NOMO-1 (cell line): ENCODE data around the gene ADAM23.
A peak's percentile ranks its signal among the peaks of the same experiment; 100 is the strongest.

ENCODE experiments used
- DNase-seq, 2 experiments: peaks; one replicate each; lab custom pipeline; 2025; ENCODE audit not compliant: unreplicated experiment in 2 of 2; lab: John Stamatoyannopoulos, UW

The ADAM23 gene

DNA sequence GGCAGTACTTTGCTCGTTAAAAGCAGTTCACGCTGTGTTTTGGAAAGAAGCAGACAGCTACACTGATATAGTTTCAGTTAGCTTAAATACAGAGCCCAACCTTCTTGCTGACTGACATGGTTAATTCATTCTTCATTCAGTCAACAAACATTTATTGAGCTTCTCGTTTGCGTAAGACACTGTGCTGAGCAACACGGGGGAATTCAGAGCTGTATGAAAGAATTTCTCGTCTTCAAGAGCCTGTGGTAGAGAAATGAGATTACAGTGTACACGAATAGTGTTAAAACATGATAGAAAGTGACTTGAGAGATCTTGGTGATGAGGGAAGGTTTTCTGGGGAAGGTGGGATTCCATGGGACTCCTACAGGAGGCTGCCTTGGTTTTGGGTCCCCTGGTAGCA, 44.7 kb downstream of the ADAM23 start:
- DNase-seq = no peak

DNA sequence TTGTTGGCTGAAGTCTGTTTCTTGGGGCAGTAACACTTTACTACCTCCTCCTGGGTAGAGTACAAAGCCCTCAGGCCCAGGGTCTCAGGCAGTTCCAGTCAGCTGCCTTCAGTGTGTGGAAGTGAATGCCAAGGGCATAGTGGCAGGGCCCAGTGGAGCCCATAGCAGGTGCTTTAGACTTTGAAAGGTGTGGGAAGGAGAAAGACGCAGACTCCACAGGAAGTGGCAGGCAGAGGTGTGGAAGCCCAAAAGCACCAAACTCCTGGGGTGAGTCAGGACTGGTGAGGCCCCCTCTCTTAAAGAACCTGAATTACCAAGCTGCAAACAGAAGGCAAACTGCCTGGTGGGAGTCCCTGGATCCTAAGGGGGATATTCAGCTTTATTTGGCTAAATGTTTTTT, 45.3 kb downstream of the ADAM23 start:
- no peak for DNase-seq

DNA sequence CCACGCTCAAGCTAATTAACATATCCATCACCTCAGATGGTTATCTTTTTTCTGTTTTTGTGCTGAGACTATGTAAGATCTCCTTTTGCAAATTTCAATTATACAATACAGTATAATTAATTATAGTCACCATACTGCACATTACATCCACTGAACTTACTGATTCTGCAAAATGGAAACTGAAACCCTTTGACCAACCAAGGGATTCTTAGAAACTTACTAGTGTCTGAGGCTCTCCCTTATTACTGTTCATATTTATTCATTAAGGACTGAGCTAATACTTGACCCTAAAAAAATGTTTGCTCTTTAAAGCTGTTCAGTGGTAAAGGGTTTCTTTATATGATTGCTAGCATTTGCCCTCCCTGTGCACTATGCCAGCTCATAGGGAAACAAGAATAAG, 50.7 kb downstream of the ADAM23 start:
- DNase-seq = no peak

DNA sequence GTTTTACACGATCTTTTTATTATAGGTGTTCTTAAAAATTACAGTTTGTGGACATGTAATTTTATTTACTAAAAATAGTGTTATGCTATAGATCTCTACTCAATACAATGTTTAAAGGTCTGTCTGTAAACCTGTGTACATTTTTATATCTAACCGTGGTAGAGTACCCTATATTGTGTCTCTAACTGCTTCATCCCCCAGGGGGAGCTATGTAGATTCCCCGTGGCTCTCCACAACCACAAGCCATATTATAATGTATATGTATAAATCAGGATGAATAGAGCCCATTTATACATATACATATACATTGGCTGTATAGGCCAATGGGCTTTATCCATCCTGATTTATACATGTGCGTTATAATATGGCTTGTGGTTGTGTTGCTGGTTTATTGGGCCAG, 59.4 kb downstream of the ADAM23 start:
- no peak for DNase-seq

DNA sequence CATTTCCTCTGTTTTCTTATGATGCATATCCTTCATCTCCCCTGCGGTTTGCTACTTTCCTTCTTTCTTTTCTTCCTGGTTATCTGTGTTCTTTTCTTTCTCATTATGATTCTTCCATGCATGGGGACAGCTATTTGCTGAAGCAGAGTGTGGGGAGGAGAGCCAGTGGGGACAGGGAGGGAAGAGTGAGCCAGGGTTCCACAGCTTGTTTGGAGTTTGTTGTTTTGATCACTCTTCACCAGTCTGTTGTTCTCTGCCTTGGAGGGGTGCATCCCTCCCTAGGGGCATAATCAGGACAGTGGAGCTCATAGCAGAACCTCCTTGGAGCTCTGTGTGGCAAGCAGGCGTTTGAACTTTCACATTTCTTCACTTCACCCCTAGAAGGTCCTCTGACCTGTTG, 68.0 kb downstream of the ADAM23 start:
- DNase-seq = no peak

DNA sequence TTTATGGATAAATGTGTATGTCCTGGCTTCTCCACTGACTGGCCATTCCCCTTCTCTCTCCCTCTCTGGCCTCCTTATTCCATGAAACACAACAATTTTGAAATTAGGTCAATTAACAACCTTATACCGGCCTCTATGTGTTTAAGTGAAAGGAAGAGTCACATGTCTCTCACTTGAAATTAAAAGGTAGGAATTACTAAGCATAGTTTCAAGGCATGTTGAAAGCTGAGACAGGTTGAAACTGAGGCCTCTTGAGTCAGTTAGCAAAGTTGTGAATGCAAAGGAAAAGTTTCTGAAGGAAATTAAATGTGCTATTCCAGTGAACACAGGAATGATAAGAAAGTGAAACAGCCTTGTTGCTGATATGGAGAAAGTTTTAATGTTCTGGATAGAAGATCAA, 69.7 kb downstream of the ADAM23 start:
- DNase-seq = no peak

DNA sequence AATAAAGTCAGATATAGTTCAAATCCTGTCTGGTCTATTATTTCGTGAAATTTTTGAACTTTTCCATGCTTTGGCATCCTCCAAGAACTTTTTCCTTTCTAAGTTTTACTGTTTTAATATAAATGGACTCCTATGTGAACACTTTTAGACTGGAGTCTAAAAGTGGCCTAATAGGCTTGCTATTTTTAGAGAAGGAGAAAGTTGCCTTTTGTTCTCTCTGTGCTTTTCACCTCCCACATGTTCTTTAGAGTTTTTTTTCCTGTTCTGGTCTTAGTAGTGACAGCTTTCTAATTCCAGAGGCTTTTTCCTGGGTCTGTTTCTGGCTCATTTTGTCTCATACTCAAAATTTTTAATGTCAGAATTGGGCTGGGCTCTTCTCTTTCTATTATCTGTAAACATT, 72.2 kb downstream of the ADAM23 start:
- no peak for DNase-seq

DNA sequence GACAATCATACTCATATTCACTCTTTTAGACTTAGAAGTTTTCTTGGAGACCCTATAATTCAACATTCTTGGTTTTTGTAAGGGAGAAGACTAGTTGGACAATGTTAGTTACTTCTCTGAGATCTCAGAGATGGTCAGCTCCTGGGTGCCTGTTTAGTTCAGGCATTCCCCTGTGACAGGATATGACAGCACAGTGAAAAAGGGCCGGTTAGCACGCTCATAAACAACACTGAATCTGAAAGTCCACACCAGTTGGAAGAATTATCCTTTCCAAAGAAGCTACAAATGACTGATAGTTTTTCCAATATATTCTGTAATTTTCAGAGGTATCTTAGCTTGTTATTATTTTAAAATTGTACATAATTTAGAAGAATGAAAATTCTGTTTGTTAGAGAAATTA, 75.7 kb downstream of the ADAM23 start:
- DNase-seq = no peak

DNA sequence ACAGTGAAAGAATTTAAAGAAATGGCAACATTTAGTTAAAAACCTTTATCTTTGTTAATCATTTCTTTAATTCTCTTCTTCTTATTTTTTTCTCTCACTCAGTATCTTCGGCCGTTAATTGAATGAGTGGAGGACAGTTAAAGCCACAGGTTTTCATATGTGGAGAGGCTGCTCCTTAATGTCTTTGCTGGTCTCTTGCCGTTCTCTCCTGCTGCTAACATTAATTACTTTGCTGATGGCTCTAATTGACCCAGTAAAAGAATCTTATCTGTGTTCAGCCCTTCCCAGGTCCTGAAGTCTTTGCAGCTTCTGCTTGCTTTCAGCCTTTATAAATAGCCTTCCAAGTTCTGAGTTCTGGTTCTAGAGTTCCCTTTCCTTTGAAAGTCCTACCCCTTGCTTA, 77.1 kb downstream of the ADAM23 start:
- DNase-seq = no peak

DNA sequence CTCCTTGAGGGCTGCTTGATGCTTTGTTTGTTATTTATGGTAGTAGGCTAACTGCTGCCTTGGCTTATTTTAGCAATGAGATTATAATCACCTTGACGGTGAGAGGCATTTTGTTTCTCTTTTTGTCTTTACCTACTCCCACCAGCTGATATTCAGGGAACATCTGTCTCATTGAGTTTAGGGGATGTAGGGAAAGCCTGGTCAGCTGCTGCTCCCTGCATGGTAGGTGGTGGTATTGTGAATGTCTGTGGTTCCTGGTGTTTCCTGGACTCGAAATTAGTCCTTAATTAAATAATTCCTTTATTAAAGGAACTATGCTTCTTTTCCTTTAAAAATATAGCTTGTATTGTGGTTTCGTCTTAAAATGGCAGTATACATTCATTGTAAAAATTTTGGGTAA, 77.8 kb downstream of the ADAM23 start:
- DNase-seq = no peak

DNA sequence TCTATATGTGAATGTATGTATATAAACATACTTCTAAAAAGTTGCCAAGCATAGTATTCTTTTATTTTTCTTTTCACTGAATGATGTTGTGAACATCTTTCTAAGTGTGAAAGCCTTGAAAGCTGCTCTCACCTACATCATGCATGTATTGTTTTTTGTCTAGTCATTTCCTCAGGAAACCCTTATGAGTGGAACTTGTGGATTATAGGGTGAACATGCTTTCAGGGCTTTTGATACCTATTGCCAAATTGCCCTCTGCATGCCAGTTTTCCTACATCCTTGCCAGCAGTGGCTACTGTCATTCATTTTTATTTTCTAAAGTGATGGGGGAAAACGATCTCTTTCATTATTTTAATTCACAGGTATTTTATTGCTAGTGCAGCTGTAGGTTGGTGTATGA, 78.3 kb downstream of the ADAM23 start:
- DNase-seq = peak in 1 of 2 experiments; percentile 12

DNA sequence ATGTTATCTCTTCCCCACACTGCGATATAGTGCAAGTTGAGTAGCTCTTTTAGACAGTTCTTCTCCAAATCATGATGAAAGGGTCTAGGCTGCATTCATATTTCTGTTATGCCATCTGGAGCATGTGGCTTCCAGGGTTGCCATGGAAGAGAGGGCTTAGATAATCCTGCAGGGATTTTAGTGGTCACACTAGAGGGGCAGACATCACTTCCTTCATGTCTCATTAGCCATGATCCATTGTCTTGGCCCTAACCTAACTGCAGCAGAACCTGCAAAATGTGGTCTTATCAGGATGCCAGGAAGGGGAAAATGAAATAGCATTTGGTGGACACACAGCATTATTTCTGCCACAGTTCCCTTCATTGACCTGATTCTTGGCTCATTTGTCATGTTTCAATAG, 83.1 kb downstream of the ADAM23 start:
- DNase-seq = no peak

DNA sequence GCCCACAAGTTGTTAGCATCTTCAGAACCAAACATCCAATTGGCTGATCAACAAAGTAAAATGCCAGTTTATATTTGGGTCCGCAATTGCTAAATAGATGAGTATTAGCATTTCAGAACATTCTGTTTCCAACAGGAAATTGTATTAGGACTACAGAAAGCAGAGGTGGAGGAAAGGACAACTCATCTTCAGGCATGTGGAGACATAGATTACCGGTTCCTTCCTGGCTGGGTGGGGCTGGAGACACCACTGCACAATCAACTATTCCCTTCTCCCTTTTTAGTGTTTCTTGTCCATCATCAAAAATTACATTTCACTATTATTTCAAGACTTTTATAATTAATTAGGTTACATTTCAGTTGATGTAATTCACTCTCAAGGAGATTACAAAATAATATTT, 83.8 kb downstream of the ADAM23 start:
- DNase-seq = no peak

DNA sequence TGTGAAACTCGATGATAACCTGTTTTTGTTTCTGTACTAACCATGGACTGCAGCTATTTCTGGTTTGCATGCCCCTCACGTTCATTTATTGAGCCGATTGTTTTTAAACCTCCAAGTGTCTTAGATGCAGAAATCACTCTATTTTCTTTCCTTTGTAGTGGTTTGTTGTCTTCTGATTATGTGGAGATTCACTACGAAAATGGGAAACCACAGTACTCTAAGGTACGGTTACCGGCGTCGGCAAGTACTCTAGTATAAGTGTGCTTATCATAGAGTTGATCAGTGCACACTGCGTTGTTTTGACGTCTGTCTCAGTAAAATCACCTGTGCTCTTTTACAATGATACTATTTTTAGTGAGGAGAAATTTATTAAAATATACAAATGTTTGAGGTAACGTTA, 87.4 kb downstream of the ADAM23 start:
- DNase-seq = no peak

DNA sequence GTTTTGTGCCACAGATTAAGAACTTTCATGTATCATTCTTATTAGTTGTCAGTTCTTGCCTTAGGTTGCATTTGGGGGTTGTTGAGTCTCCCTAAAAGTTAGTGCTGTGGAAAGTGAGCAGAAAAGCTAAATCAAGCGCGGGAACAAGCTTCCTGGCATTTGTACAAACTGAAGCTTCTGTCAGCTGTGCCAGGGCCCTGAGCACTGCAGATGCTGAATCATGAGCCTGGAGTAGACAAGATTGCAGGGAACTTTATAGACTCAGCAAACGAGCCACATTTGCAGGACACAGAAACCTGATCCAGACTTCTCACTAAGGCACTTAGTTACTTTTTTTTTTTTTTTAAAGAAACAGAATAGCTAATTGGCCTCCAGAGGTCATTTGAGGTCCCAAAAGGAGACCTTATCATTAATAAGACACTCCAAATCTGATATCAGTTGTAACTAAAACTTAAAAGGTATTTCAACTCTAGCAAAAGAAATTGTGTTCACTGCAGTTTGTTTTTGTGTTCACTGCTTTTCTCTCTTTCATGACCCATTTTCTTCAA, 88.7 kb downstream of the ADAM23 start:
- no peak for DNase-seq

DNA sequence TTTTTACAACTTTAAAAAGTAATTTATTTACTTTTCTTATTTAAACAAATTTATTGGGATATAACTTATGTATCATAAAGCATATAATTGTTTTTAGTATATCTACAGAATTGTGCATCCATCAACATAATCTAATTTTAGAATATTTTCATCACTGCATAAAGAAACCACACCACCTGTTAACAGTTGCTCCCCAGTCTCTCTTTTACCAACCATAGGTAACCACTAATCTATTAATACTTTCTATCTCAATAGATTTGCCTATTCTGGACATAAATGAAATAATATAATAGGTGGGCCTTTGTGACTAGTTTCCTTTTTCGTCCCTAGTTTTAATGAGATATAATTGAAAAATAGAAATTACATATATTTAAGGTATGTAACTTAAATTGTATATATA, 90.6 kb downstream of the ADAM23 start:
- DNase-seq = no peak

DNA sequence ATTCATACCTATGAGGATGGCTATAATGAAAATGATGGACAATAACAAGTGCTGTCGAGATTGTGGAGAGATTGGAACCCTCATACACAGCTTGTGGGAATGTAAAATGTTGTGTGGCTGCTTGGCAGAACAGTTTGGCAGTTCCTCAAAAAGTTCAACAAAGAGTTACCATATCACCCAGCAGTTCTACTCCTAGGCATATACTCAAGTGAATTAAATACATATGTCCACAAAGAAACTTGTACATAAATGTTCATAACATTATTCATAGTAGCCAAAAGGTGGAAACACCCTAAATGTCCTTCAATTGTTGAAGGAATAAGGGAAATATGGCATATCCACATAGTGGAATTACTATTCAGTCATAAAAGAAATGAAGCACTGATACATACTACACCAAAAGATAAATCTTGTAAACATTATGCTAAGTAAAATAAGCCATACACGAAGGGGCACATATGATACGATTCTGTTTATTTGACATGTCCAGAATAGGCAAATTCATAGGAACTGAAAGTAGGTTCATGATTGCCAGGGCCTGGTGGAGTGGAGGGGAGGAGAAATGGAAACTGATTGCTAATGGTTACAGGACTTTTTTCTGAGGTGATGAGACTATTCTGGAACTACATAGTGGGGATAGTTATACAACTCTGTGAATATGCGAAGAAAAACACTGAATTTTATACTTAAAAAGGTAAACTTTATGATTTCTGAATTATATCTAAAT, 92.1 kb downstream of the ADAM23 start:
- DNase-seq = no peak

DNA sequence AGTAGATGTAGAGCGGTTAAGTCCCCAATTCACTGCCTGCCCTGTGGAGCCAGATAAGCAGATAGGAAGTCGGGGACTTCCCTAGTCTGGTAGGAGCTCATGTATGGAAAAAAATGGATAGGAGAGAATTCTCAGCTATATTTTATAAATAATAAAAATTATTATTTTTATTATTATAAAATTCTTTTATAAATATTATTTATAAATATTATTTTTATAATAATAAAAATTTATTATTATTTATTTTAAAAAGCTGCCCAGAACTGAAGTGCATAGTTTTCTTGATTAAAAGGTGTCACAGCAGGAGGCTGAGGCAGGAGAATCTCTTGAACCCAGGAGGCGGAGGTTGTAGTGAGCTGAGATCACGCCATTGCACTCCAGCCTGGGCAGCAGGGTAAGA, 97.4 kb downstream of the ADAM23 start:
- DNase-seq = no peak

DNA sequence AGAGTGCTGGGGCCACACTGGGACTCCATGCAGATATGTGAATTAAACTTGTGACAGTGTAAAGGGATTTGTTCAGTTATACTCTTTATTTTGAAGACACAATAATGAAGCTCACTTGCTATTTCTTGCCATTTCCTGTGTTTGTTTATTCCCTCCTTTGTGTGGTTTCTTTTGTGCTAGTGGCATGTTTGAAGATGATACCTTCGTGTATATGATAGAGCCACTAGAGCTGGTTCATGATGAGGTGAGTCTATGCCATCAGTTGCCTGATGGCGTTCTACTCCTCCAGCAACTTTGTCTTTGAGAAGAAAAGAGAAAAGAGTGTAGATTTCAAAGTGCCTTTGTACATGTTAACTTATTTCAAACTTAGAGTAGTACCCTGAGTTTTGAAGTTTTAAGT, 99.7 kb downstream of the ADAM23 start:
- DNase-seq = no peak

DNA sequence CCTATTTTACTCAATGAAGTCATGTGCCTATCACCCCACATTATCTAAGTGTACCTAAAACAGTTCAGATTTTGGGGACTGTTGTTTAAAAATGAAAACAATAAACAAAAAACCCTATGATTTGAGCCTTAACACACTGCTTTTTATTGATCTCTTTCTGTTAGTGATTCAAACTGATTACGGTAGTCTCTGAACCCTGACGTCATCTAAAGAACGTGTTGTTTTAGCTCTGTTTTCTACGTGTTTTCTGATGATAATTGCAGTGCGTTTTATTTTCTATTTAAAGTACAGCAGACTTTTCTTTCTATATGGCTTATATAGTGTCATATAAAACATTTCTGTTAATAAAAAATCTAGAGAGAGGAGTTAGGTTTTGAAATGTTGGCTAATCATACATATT, 105.1 kb downstream of the ADAM23 start:
- no peak for DNase-seq

DNA sequence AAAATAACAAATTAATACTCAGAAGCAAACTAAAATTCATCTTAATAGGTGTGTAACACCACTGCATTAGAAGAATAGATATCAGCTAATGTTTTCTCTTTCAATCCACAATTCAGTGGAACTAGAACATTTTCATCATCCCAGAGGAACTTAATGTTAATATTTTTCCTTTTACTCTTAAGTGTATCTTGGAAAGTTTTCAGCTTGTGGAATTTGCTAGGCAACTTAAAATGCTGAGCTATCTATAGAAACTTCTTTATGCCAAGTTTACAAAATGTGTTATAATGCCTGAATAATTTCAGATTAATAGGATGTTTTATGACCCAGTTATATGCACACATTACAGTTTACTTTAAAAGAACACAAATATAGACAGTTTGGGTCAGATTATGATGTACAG, 112.4 kb downstream of the ADAM23 start:
- DNase-seq = no peak

DNA sequence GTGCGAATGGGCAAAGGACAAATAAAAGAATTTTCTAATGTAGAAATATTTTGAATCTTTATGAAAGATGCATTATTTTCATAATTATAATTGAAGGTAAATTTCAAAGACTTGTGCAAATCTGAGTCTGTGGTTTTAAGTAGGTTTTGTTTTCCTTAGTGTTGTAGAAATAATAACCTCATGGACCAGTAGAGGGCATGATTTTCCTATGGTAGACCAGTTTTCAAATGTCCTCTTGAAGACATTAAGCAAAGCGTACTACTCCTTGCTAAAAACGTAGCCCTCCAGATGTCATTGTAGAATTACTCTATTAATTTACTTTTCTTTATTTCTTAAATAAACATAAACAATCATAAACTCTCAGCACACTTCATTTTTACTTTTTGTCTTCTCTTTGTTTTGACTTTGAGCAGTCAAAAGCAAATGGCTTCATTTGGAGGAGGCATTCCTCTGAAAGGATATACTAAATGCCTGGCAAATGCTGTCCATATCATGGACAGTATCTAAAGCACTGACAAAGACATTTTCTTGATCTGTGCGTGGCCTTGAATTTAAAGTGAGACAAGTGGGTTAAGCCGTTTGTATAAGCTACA, 113.1 kb downstream of the ADAM23 start:
- DNase-seq = peak in 1 of 2 experiments; percentile 56

DNA sequence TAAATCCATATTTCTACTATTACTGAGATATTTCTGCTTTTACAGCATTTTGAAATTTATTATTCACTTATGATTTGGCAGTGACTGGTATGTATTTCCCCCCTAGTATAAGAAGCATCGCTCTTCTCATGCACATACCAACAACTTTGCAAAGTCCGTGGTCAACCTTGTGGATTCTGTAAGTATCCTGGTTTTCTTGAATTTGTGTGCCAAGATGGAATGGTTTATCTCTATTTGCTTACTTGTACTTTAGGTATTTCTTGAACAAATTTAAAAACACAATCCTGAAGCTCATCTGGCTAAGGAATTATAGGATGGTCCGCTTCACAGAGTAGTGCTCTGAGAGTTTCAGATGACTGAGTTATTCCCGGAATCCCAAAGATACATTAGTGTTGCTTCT, 114.0 kb downstream of the ADAM23 start:
- no peak for DNase-seq
